Erythroblast (primary cell): ENCODE results near the gene PHKB.
"Not testable (repeated sequence)": the region's sequence is repeated elsewhere in the genome, so short reads cannot be mapped to it uniquely, and the experiment has no call there.

Experiments used
- GATA1 ChIP-seq: IDR thresholded peaks from 2 replicates; pipeline ENCODE4 v1.6.1; 2011; ENCODE audit warnings: low read depth, mild to moderate bottlenecking, control low read depth, low read length, moderate library complexity
- POLR2A ChIP-seq: IDR thresholded peaks from 2 replicates; pipeline ENCODE4 v1.6.1; 2011; ENCODE audit warnings: mild to moderate bottlenecking, low read length

DNA sequence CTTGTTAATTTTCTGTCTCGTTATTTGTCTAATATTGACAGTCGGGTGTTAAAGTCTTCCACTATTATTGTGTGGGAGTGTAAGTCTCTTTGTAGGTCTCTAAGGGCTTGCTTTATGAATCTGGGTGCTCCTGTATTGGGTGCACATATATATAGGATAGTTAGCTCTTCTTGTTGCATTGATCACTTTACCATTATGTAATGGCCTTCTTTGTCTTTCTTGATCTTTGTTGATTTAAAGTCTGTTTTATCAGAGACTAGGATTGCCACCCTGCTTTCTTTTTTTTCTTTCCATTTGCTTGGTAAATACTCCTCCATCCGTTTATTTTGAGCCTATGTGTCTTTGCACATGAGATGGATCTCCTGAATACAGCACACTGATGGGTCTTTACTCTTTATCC is 90.6 kb downstream of the PHKB start:
- TF ChIP-seq POLR2A, GATA1: not testable (repeated sequence)
